Measurements from ENCODE around the gene HOXA5.

Gene HOXA5

GRCh38 chr7:27165089-27165995 lies 21.9 kb upstream of the HOXA5 start, which contains the start of gene HOXA9 (continued):
- TF ChIP-seq ZNF596 (tag by site-specific recombination; IDR thresholded peaks at IDR 0.05) (peak; percentile 86), ZNF449 (tag by site-specific recombination; IDR thresholded peaks at IDR 0.05) (peak; percentile 83), ZNF555 (tag by site-specific recombination; conservative IDR thresholded peaks at IDR 0.05) (no peak), ZBTB1 (tag by site-specific recombination; IDR thresholded peaks at IDR 0.05) (peak; percentile 74; the same call in 1 of the 2 replicates), ZNF221 (tag by site-specific recombination; IDR thresholded peaks at IDR 0.05; ENCODE audit: borderline replicate concordance) (no peak), ZNF223 (tag by site-specific recombination; IDR thresholded peaks at IDR 0.05) (peak; percentile 72; the same call in 1 of the 2 replicates), SP3 (tag by site-specific recombination; IDR thresholded peaks at IDR 0.05) (peak; percentile 53), KLF7 (tag by site-specific recombination; IDR thresholded peaks at IDR 0.05; ENCODE audit: borderline replicate concordance) (peak; percentile 91), ZNF18 (tag by site-specific recombination; IDR thresholded peaks at IDR 0.05) (peak; percentile 93), ZNF37A (tag by site-specific recombination; IDR thresholded peaks at IDR 0.05) (no peak), ZNF621 (tag by site-specific recombination; IDR thresholded peaks at IDR 0.05) (no peak), ZNF311 (tag by site-specific recombination; IDR thresholded peaks at IDR 0.05; ENCODE audit: borderline replicate concordance) (no peak), ZNF777 (tag by site-specific recombination; IDR thresholded peaks at IDR 0.05; ENCODE audit: borderline replicate concordance) (no peak), ZNF280C (tag by site-specific recombination; IDR thresholded peaks at IDR 0.05) (no peak), ZNF747 (tag by site-specific recombination; IDR thresholded peaks at IDR 0.05) (no peak), ZNF23 (tag by site-specific recombination; IDR thresholded peaks at IDR 0.05; ENCODE audit: borderline replicate concordance) (no peak), ZNF148 (tag by site-specific recombination; IDR thresholded peaks at IDR 0.05; ENCODE audit: borderline replicate concordance) (no peak), ZBTB44 (tag by site-specific recombination; IDR thresholded peaks at IDR 0.05) (peak; percentile 75; the same call in 1 of the 2 replicates), ZNF138 (tag by site-specific recombination; IDR thresholded peaks at IDR 0.05; ENCODE audit: borderline replicate concordance) (no peak), KLF9 (tag by site-specific recombination; IDR thresholded peaks at IDR 0.05; ENCODE audit: low read depth) (0 out of 2 replicates have a peak, but pooled peaks have one; percentile 14), ZNF398 (tag by site-specific recombination; IDR thresholded peaks at IDR 0.05) (peak; percentile 97), TSHZ1 (tag by site-specific recombination; IDR thresholded peaks at IDR 0.05; ENCODE audit: borderline replicate concordance) (peak; percentile 95)
